Measurements from ENCODE around the gene FBXL19. TPM values are rescaled to one million over a fixed set of nuclear protein-coding genes. Genes with fewer than 3 reads are reported as not detected.
"Not testable (repeated sequence)": the region's sequence is repeated elsewhere in the genome, so short reads cannot be mapped to it uniquely, and the experiment has no call there.

The FBXL19 gene
- total RNA-seq, 2 experiments from 2014 or later: 26.1 to 29.2 TPM

GRCh38 chr16:30888856-30889499, 34.4 kb upstream of the FBXL19 start:
- Mint-ChIP-seq H3K36me3 (peaks cover 21% of the 10 kb centered on the region), H3K4me1 (peaks cover 25% of the 10 kb centered on the region), H3K4me3 (no peak overlapping the region), H3K27ac (peak overlapping the region; percentile 3), H3K27me3 (no peaks in the 10 kb centered on the region), H3K9me3 (ENCODE audit: low read depth) (no peaks in the 10 kb centered on the region)
- CTCF ChIA-PET: interaction anchor here (1.4 to 1.5 kb wide), 2 partner anchors 44 to 195 kb away, joined by 3 to 6 read pairs; no protein-coding TSS in a partner anchor
- DNase-seq (no peak), ATAC-seq (no peak)

GRCh38 chr16:30889721-30890120, 33.7 kb upstream of the FBXL19 start:
- no peaks in the 10 kb centered on the region for H3K9me3 Mint-ChIP-seq (ENCODE audit: low read depth)
- peaks cover 24% of the 10 kb centered on the region for H3K4me1 Mint-ChIP-seq
- peaks cover 20% of the 10 kb centered on the region for H3K36me3 Mint-ChIP-seq
- DNase-seq (no peak), ATAC-seq (no peak)
- CTCF ChIA-PET: interaction anchor here (1.4 to 4.3 kb wide), 3 partner anchors 12 to 196 kb away, joined by 3 to 24 read pairs (median 6); no protein-coding TSS in a partner anchor
- H3K4me3 Mint-ChIP-seq: no peak overlapping the region
- no peak overlapping the region for H3K27ac Mint-ChIP-seq
- no peaks in the 10 kb centered on the region for H3K27me3 Mint-ChIP-seq

- not testable (repeated sequence) for H3K27ac Mint-ChIP-seq; ATAC-seq; H3K9me3 Mint-ChIP-seq (ENCODE audit: low read depth); H3K27me3 Mint-ChIP-seq; H3K4me3 Mint-ChIP-seq; DNase-seq
- CTCF ChIA-PET: interaction anchor here (4.3 kb wide), 1 partner anchor 10 kb away, joined by 24 read pairs; no protein-coding TSS in a partner anchor
- Mint-ChIP-seq H3K4me1 (peaks cover 31% of the 10 kb centered on the region), H3K36me3 (peaks cover 15% of the 10 kb centered on the region)
These were observed 32.1 kb upstream of the FBXL19 start for GRCh38 chr16:30891043-30891823.

- ATAC-seq (no peak), DNase-seq (peak; percentile 42)
- H3K4me3 Mint-ChIP-seq: peak overlapping the region; percentile 85
- no peaks in the 10 kb centered on the region for H3K9me3 Mint-ChIP-seq (ENCODE audit: low read depth)
- H3K27me3 Mint-ChIP-seq: no peaks in the 10 kb centered on the region
- H3K27ac Mint-ChIP-seq: peak overlapping the region; percentile 30
- H3K36me3 Mint-ChIP-seq: peaks cover 15% of the 10 kb centered on the region
- H3K4me1 Mint-ChIP-seq: peaks cover 41% of the 10 kb centered on the region
- CTCF ChIA-PET: interaction anchor here (1.0 to 4.3 kb wide), 4 partner anchors 9 to 47 kb away, joined by 3 to 24 read pairs (median 4); no protein-coding TSS in a partner anchor
These were observed 30.5 kb upstream of the FBXL19 start for GRCh38 chr16:30892670-30893416.

DNA sequence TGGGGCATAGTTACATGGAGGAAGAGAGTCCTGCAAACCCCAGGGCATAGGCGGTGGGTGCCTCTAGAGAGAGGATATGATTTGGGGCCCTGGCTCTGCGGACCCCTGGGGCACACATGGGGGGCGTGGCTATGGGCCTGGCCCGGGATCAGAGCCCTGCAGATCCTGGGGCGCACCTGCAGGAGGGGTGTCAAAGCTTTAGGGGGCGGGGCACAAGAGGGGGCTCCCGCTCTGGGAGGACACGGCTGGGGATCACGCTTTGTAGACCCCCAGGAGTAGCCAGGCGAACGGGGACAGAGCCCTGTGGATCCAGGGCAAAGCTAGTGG, 30.0 kb upstream of the FBXL19 start:
- Mint-ChIP-seq H3K36me3 (peaks cover 15% of the 10 kb centered on the region), H3K9me3 (ENCODE audit: low read depth) (no peaks in the 10 kb centered on the region), H3K27ac (peak overlapping the region; percentile 30), H3K27me3 (no peaks in the 10 kb centered on the region), H3K4me1 (peaks cover 41% of the 10 kb centered on the region), H3K4me3 (peak overlapping the region; percentile 85)
- CTCF ChIA-PET: interaction anchor here (1.0 to 4.3 kb wide), 4 partner anchors 8 to 48 kb away, joined by 3 to 24 read pairs (median 4); no protein-coding TSS in a partner anchor
- ATAC-seq: peak; percentile 31
- DNase-seq: peak; percentile 56

- Mint-ChIP-seq H3K27me3 (no peaks in the 10 kb centered on the region), H3K9me3 (ENCODE audit: low read depth) (no peaks in the 10 kb centered on the region), H3K4me3 (peak within 1 kb of the TSS; percentile 85), H3K27ac (peak within 1 kb of the TSS; percentile 75), H3K4me1 (peaks cover 41% of the 10 kb centered on the region), H3K36me3 (peaks cover 11% of the 10 kb centered on the region)
- ATAC-seq (peak; percentile 91), DNase-seq (peak; percentile 90)
- CTCF ChIA-PET: interaction anchor here (1.3 to 4.3 kb wide), 3 partner anchors 8 to 48 kb away, joined by 3 to 24 read pairs (median 4); no protein-coding TSS in a partner anchor
These were observed 29.4 kb upstream of the FBXL19 start, which contains the start of gene BCL7C for GRCh38 chr16:30893744-30894539. Gene BCL7C, minus strand, starts transcription at chr16:30894077. Its CDS starts 133 bp downstream, at chr16:30893944.

DNA sequence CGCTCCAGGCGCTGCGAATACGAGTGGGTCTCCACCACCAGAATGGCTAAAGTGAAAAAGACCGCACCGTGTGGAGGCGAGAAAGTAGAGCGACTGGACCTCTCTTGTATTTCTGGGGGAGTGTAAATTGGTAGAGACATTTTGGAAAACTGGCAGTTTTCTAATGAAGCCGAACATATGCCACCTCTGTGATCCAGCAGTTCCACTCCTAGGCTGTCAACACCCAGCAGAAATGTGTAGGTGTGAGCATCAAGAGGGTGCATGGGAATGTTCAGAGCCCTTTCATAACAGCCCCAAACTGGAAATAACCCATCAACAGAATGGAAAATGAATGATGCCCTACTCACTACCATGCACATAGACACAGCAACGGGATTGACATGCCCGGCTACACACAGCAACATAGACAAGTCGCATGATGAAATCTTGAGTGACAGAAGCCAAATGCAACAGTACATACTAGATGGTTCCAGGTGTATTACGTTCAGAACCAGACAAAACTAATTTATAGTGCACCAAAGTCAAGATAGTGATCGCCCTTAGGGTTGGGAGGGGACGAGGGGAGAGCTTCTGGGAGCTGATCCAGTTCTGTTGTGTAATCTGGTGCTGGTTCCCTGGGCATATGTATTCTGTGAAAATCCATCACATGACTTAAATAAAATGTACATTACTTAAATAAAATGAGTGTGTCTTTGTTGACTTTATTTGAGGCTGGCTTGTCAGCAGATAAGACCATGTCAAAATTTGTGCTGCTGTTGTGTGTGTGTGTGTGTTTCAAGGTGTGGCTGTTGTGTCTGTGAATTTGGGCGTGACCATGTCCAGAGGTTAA, 28.6 kb upstream of the FBXL19 start:
- DNase-seq (no peak), ATAC-seq (no peak)
- peaks cover 7% of the 10 kb centered on the region for H3K36me3 Mint-ChIP-seq
- peak overlapping the region; percentile 85 for H3K4me3 Mint-ChIP-seq
- no peaks in the 10 kb centered on the region for H3K27me3 Mint-ChIP-seq
- peaks cover 40% of the 10 kb centered on the region for H3K4me1 Mint-ChIP-seq
- H3K27ac Mint-ChIP-seq: peak overlapping the region; percentile 75
- CTCF ChIA-PET: no interaction called here
- no peaks in the 10 kb centered on the region for H3K9me3 Mint-ChIP-seq (ENCODE audit: low read depth)

DNA sequence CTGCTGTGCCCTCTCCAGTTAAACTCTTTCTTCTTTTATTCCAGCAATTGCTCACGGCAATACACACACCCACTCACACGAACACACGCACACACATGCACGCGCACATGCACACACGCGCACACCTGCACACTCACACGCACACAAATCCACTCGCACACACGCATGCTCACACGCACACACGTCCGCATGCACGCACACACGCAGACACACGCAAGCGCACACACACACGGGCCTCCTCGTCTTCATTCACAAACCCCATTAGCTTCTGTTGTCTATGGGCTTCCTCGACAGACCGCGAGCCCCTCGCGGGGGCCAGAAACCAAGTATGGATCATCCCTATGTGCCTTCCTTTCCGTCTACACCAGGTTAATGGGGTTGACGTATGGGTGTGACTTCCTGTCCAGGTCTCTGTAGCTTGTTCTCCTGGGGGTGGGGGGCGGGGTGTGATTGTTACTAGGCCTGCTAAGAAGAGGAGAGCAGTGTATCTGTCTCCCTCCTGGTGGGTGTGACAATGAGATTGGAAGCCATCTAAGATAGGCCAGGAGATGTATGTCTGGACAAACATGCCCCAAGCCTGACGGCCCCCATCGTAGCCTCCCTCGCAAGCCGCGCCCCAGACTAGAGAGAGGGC, 27.6 kb upstream of the FBXL19 start:
- Mint-ChIP-seq H3K4me1 (peaks cover 44% of the 10 kb centered on the region), H3K4me3 (no peak overlapping the region), H3K27ac (no peak overlapping the region), H3K9me3 (ENCODE audit: low read depth) (no peaks in the 10 kb centered on the region), H3K36me3 (peaks cover 6% of the 10 kb centered on the region), H3K27me3 (no peaks in the 10 kb centered on the region)
- CTCF ChIA-PET: interaction anchor here (0.6 kb wide), 1 partner anchor 22 kb away, joined by 3 read pairs; no protein-coding TSS in a partner anchor
- DNase-seq (no peak), ATAC-seq (no peak)

GRCh38 chr16:30896261-30896888, 27.0 kb upstream of the FBXL19 start, which contains the start of gene CTF1:
Gene CTF1, plus strand, starts transcription at chr16:30896614. Its CDS starts 30 bp downstream, at chr16:30896644.
- Mint-ChIP-seq H3K4me1 (peaks cover 50% of the 10 kb centered on the region), H3K4me3 (peak within 1 kb of the TSS; percentile 55), H3K9me3 (ENCODE audit: low read depth) (no peaks in the 10 kb centered on the region), H3K27ac (peak within 1 kb of the TSS; percentile 78), H3K36me3 (peaks cover 4% of the 10 kb centered on the region), H3K27me3 (no peaks in the 10 kb centered on the region)
- ATAC-seq (no peak), DNase-seq (peak; percentile 44)
- CTCF ChIA-PET: interaction anchor here (0.6 to 1.1 kb wide), 3 partner anchors 22 to 52 kb away, joined by 3 to 5 read pairs (median 3); no protein-coding TSS in a partner anchor

- Mint-ChIP-seq H3K27ac (peak overlapping the region; percentile 78), H3K4me3 (peak overlapping the region; percentile 55), H3K36me3 (peaks cover 2% of the 10 kb centered on the region), H3K9me3 (ENCODE audit: low read depth) (no peaks in the 10 kb centered on the region), H3K4me1 (peaks cover 51% of the 10 kb centered on the region), H3K27me3 (no peaks in the 10 kb centered on the region)
- CTCF ChIA-PET: interaction anchor here (0.8 to 1.1 kb wide), 4 partner anchors 20 to 82 kb away, joined by 3 to 5 read pairs (median 4); no protein-coding TSS in a partner anchor
- DNase-seq: peak; percentile 87
- peak; percentile 48 for ATAC-seq
These were observed 26.3 kb upstream of the FBXL19 start for GRCh38 chr16:30896889-30897733.

Measured in activated CD8-positive, alpha-beta memory T cell treated with anti-CD3 and anti-CD28 coated beads, Interleukin-2, amount 10 ng/mL, durations not matched to agents 7 days and 5 days (primary cell).